AG04449 (cell line): ENCODE data around the gene CYTH1.
"Not testable (repeated sequence)": the region's sequence is repeated elsewhere in the genome, so short reads cannot be mapped to it uniquely, and the experiment has no call there.

ENCODE experiments used
- CTCF ChIA-PET: fragments of 350-600 bp; formaldehyde crosslinking; extraction: SDS; loops from one replicate; lab custom pipeline; 2021; ENCODE audit warnings: antibody characterized with exemption; lab: Yijun Ruan, JAX
- POLR2A ChIA-PET: fragments of 400-600, 350-600 bp; formaldehyde crosslinking; extraction: SDS; loops from one replicate; lab custom pipeline; 2020; ENCODE audit warnings: antibody characterized with exemption, inconsistent platforms; lab: Yijun Ruan, JAX
- DNase-seq: peaks from one replicate; pipeline ENCODE4 v3.0.0-alpha.2; 2010; ENCODE audit warnings: low read depth, low spot score
- H3K4me3 ChIP-seq: 2 replicates; pipeline ENCODE4 v1.5.1; 2011; ENCODE audit warnings: low read depth, mild to moderate bottlenecking, control low read depth, low read length
- TF ChIP-seq, protein P1 (sequence below): IDR thresholded peaks from one replicate; pipeline ENCODE4 v1.5.1; 2011; ENCODE audit warnings: mild to moderate bottlenecking, moderate library complexity, low read length, control low read depth, inconsistent platforms; ENCODE audit not compliant: insufficient read depth; ENCODE audit errors: missing control alignments

Gene CYTH1

DNA sequence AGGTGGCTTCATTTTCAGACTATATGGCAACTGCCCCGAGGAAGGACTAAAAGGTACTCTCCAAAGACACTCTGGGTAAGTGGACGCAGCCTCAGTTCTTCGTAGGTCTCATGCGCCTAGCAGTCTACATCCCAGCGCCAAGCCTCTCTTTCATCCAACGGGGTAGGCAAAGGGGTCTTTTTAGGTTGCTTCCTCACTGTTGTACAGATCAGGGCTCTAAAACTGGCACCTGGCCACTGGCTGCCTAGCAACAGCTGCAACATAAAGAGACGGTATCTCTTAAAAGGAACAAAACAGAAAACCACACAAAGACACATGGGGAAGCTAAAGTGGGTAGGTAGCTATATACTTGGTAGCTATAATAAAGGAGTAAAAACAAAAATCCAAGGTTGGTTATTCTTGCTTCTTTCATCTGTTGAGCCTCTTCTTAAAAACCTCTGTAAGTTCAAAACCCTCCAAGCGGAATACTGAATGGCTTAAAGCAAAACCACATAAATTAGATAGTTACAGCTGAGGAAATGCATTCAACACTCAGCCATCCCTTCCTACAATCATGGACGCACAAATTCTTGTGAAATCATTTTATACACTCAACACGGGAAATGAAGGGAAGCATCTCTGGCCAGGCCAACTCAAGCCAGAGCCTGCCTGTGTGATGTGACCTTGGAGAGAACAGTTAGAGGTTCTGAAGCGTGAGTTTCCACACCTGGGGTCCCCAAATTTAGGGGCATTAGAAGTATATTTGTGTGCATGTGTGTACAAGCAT, 22.7 kb downstream of the CYTH1 start:
- CTCF ChIA-PET, result interaction anchor here (1.7 kb wide), 1 partner anchor 17 kb away, joined by 4 read pairs; no protein-coding TSS in a partner anchor
- POLR2A ChIA-PET, result no interaction called here
- H3K4me3 ChIP-seq, result no peak overlapping the region
- no peak for DNase-seq
- TF ChIP-seq, protein P1, sequence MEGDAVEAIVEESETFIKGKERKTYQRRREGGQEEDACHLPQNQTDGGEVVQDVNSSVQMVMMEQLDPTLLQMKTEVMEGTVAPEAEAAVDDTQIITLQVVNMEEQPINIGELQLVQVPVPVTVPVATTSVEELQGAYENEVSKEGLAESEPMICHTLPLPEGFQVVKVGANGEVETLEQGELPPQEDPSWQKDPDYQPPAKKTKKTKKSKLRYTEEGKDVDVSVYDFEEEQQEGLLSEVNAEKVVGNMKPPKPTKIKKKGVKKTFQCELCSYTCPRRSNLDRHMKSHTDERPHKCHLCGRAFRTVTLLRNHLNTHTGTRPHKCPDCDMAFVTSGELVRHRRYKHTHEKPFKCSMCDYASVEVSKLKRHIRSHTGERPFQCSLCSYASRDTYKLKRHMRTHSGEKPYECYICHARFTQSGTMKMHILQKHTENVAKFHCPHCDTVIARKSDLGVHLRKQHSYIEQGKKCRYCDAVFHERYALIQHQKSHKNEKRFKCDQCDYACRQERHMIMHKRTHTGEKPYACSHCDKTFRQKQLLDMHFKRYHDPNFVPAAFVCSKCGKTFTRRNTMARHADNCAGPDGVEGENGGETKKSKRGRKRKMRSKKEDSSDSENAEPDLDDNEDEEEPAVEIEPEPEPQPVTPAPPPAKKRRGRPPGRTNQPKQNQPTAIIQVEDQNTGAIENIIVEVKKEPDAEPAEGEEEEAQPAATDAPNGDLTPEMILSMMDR, result no peak

DNA sequence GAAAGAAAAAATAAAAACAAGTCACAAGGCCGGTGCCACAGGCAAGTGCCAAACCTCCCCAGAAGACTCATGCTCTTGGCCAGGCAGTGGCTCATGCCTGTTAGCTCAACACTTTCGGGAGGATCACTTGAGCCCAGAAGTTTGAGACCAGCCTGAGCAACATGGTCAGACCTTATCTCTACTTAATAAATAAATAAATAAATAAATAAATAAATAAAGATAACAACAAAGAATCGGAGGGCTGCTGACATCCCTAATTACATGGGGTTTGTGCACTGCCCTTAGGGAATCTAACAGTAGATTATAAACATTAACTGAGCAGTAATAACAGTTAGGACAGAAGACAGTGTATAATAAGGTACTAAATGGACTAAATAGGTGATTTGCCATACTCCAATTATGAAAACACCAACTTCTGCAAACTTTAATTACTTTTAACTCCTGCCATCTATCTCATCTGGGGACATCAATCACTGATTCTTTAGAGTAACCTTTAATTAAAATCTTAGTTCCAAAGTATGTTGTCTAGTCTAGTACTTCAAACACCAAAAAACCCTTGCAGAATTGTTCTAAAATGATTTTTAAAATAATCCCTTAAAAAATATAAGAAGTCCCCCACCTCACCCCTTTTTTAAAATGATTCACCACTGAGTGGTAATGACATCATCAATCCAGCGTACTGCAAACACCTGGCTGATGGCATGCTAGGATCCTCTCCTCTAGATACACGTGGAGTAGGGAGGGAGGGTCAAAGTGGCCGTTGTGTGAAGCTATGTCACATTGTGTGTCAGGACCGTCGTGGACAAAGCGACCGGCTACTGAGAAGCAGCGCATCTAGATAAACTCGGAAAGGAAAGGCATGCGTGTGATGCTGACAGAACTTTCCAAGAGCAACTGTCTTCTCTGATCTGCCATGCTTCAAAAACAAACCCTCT, 28.5 kb downstream of the CYTH1 start:
- no peak overlapping the region for H3K4me3 ChIP-seq
- TF ChIP-seq, protein P1, result no peak
- ChIA-PET POLR2A (no interaction called here), CTCF (interaction anchor here (0.8 to 1.6 kb wide), 2 partner anchors 11 to 45 kb away, joined by 3 read pairs; no protein-coding TSS in a partner anchor)
- no peak for DNase-seq

DNA sequence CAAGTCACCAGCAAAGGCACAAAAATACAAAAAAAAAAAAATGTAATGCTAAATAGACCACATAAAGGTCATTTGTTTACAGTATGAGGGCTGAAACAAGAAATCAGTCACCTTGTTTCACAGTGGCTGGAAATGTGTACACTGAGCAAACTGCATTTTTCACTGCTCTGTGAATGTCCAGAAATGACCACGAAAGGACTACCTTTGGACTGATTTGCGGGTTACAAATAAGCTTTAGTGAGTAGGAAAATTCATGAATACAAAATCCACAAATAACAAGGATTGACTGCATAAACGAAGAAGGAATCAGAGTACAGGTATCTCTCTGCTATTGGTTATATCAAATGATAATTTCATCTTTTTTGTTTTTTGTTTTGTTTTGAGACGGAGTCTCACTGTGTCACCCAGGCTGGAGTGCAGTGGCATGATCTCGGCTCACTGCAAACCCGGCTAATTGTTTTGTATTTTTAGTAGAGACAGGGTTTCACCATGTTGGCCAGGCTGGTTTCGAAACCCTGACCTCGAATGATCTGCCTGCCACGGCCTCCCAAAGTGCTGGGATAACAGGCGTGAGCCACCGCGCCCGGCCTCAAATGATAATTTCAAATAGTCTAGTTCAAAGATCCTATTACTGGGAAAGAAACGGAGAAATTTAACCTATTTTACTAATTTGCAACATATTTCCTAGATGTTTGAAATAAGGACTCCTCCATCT, 30.5 kb downstream of the CYTH1 start:
- H3K4me3 ChIP-seq, result no peak overlapping the region
- ChIA-PET POLR2A (no interaction called here), CTCF (interaction anchor here (0.8 kb wide), 1 partner anchor 11 kb away, joined by 3 read pairs; no protein-coding TSS in a partner anchor)
- TF ChIP-seq, protein P1, result no peak
- no peak for DNase-seq

DNA sequence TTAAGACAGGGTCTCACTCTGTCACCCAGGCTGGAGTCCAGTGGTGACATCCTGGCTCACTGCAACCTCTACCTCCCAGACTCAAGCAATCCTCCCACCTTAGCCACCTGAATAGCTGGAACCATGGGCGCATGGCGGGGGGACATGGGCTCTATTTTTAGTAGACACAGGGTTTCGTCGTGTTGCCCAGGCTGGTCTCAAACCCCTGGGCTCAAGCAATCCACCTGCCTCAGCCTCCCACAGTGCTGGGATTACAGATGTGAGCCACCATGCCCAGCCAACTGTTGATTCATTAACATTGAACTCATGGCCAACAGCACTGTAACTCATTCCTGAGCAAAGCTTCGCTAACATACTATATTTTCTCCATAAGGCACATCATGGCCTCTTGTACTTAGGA, 31.1 kb downstream of the CYTH1 start:
- POLR2A ChIA-PET, CTCF ChIA-PET, DNase-seq, H3K4me3 ChIP-seq: not testable (repeated sequence)

DNA sequence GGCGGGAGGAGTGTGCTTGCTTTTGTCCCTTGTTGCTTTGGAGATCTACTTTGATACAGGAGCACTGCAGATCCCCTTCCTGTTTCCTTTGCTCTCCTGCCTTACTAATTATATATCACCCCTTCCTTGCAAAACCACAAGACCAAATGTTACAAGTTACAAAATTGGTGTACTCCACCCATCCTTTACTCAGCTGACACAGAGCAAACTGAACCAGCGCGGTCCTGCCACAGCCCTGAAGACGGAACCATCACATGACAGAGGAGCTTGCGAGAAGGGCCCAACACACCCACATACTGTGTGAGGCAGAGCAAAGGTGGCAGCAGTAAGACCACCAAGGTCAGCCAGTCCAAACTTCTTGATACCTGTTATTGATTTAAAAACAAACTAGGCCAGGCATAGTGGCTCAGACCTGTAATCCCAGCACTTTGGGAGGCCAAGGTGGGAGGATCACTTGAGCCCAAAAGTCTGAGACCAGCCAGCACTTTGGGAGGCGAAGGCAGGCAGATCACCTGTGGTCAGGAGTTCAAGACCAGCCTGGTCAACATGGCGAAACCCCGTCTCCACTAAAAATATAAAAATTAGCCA, 33.2 kb downstream of the CYTH1 start:
- POLR2A ChIA-PET, result no interaction called here
- H3K4me3 ChIP-seq, result no peak overlapping the region
- no peak for DNase-seq
- TF ChIP-seq, protein P1, result no peak
- CTCF ChIA-PET, result interaction anchor here (0.7 to 3.2 kb wide), 3 partner anchors 10 to 252 kb away, joined by 3 to 27 read pairs (median 3); no protein-coding TSS in a partner anchor

DNA sequence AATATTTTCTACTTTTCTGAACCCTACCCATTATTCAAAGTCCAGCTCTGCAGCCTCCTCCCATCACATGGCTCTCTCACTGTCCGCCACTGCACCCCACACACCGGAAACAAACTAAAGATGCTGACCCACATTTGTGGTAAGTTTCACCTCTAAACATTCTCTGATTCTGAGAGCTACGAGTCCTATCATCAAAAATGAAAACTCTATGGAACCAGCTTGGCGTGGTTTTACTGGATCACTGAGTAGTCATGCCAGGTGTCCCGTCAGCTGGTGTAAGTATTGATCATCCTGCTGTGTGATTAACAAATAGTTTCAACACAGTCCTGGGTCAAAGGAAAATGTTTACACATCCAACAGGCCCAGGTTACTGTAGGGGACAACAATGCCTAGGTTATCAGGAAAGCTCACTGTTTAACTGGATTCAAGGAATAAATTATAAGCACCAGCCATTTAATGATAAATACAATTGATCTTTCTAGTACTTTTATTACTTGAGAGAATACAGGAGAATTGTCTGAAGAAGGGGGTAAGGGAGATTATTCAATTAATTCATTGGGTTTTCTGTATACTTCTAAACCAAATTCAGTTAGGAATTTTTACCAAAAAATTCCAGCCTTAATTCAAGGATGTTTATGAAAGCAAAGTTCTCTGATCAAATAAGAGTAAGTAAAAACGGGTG, 33.9 kb downstream of the CYTH1 start:
- TF ChIP-seq, protein P1, result no peak
- CTCF ChIA-PET, result interaction anchor here (0.9 to 3.2 kb wide), 3 partner anchors 40 to 251 kb away, joined by 3 to 27 read pairs (median 18); no protein-coding TSS in a partner anchor
- H3K4me3 ChIP-seq, result no peak overlapping the region

More for the DNA sequence above, 33.9 kb downstream of the CYTH1 start:
- DNase-seq, result no peak
- POLR2A ChIA-PET, result interaction anchor here (0.6 kb wide), 1 partner anchor 17 kb away, joined by 3 read pairs; no protein-coding TSS in a partner anchor
